Suprapubic skin (tissue), 4 donors: ENCODE measurements around the gene TTC21A. TPM values are rescaled to one million over a fixed set of nuclear protein-coding genes. Genes with fewer than 3 reads are reported as not detected.

ENCODE experiments used
- DNase-seq, 2 donors: peaks; one replicate each; pipeline ENCODE4 v3.0.0-alpha.2; 2019; ENCODE audit warnings: low spot score in 2 of 2
- H3K27ac ChIP-seq: fragments of 200-600 bp; sonication (generic); one replicate; pipeline ENCODE4 v1.5.1; 2019
- H3K27me3 ChIP-seq: fragments of 200-600 bp; sonication (generic); one replicate; pipeline ENCODE4 v1.5.1; 2019
- H3K36me3 ChIP-seq: fragments of 200-600 bp; sonication (generic); one replicate; pipeline ENCODE4 v1.5.1; 2019
- H3K4me1 ChIP-seq: fragments of 200-600 bp; sonication (generic); one replicate; pipeline ENCODE4 v1.5.1; 2019
- H3K4me3 ChIP-seq: fragments of 200-600 bp; sonication (generic); one replicate; pipeline ENCODE4 v1.5.1; 2019; ENCODE audit warnings: mild to moderate bottlenecking
- H3K9me3 ChIP-seq: fragments of 200-600 bp; sonication (generic); one replicate; pipeline ENCODE4 v1.5.1; 2019
- CTCF ChIP-seq, 2 donors: fragments of 200-600 bp in 1 of 2; fragments of 450-650 bp in 1 of 2; sonication (generic) in 1 of 2; IDR thresholded peaks; one replicate each; pipeline ENCODE4 v1.5.1; 2016 to 2019; ENCODE audit warnings: antibody characterized with exemption in 2 of 2, mild to moderate bottlenecking in 1 of 2, moderate library complexity in 1 of 2
- EP300 ChIP-seq: sonication (generic); formaldehyde crosslinking; IDR thresholded peaks from one replicate; pipeline ENCODE4 v1.6.1; 2017; ENCODE audit warnings: antibody characterized with exemption
- POLR2A ChIP-seq, 2 donors: fragments of 450-650 bp; IDR thresholded peaks; one replicate each; pipeline ENCODE4 v1.6.1; 2017; ENCODE audit warnings: antibody characterized with exemption in 2 of 2, mild to moderate bottlenecking in 2 of 2, moderate library complexity in 2 of 2
- POLR2AphosphoS5 ChIP-seq, 3 donors: sonication (generic); formaldehyde crosslinking; IDR thresholded peaks; one replicate each; pipeline ENCODE4 v1.6.1; 2017; ENCODE audit warnings: antibody characterized with exemption in 3 of 3
- WGBS: methylation state at CpG from one replicate; pipeline ENCODE4 v1.1.5; 2018; 5-methylcytosine and 5-hydroxymethylcytosine counted together
- total RNA-seq, 4 donors: library from RNA; depleted of rRNA; stranded (reverse); fragments of >200 nt; gene quantifications; one replicate each; pipeline ENCODE4 v1.1.0, GENCODE V29; 2016

The TTC21A gene
- total RNA-seq, 4 donors from 2014 or later: 1.2 to 11.0 (median 4.7) TPM

GRCh38 chr3:39110041-39110639 lies 2.7 kb downstream of the TTC21A start:
- Histone ChIP-seq H3K27ac (no peak overlapping the region), H3K9me3 (no peaks in the 10 kb centered on the region), H3K4me3 (no peak overlapping the region), H3K4me1 (peaks cover 23% of the 10 kb centered on the region), H3K27me3 (no peaks in the 10 kb centered on the region), H3K36me3 (peaks cover 9% of the 10 kb centered on the region)
- no peak for DNase-seq
- 88% methylated on average over 1 of the region's 2 CpGs for WGBS
- TF ChIP-seq POLR2AphosphoS5 (IDR thresholded peaks at IDR 0.05): no peak
- no peak for TF ChIP-seq POLR2A (IDR thresholded peaks at IDR 0.05)
- TF ChIP-seq EP300: no peak
- TF ChIP-seq CTCF (IDR thresholded peaks at IDR 0.05): no peak

GRCh38 chr3:39112113-39112512 lies 4.6 kb downstream of the TTC21A start:
- Histone ChIP-seq H3K27me3 (no peaks in the 10 kb centered on the region), H3K9me3 (no peaks in the 10 kb centered on the region), H3K36me3 (peaks cover 11% of the 10 kb centered on the region), H3K4me1 (peaks cover 8% of the 10 kb centered on the region), H3K27ac (no peak overlapping the region), H3K4me3 (no peak overlapping the region)
- DNase-seq: no peak
- TF ChIP-seq POLR2AphosphoS5 (IDR thresholded peaks at IDR 0.05) (no peak), EP300 (no peak), CTCF (IDR thresholded peaks at IDR 0.05) (no peak), POLR2A (IDR thresholded peaks at IDR 0.05) (no peak)
- 88% methylated on average over 3 of the region's 3 CpGs for WGBS

GRCh38 chr3:39112535-39112934 lies 5.1 kb downstream of the TTC21A start:
- Histone ChIP-seq H3K9me3 (no peaks in the 10 kb centered on the region), H3K27me3 (no peaks in the 10 kb centered on the region), H3K4me1 (peaks cover 8% of the 10 kb centered on the region), H3K4me3 (no peak overlapping the region), H3K36me3 (peaks cover 11% of the 10 kb centered on the region), H3K27ac (no peak overlapping the region)
- DNase-seq: no peak
- TF ChIP-seq POLR2A (IDR thresholded peaks at IDR 0.05) (no peak), EP300 (no peak), CTCF (IDR thresholded peaks at IDR 0.05) (no peak), POLR2AphosphoS5 (IDR thresholded peaks at IDR 0.05) (no peak)
- 94% methylated on average over 2 of the region's 2 CpGs for WGBS

GRCh38 chr3:39113291-39113690 lies 5.8 kb downstream of the TTC21A start:
- no peaks in the 10 kb centered on the region for H3K9me3 ChIP-seq
- WGBS: 73% methylated on average over 3 of the region's 3 CpGs
- peaks cover 2% of the 10 kb centered on the region for H3K4me1 ChIP-seq
- no peak for TF ChIP-seq POLR2A (IDR thresholded peaks at IDR 0.05)
- no peak for TF ChIP-seq EP300
- TF ChIP-seq POLR2AphosphoS5 (IDR thresholded peaks at IDR 0.05): no peak
- no peak for TF ChIP-seq CTCF (IDR thresholded peaks at IDR 0.05)
- DNase-seq: no peak
- H3K27ac ChIP-seq: no peak overlapping the region
- H3K27me3 ChIP-seq: no peaks in the 10 kb centered on the region
- no peak overlapping the region for H3K4me3 ChIP-seq
- H3K36me3 ChIP-seq: peaks cover 16% of the 10 kb centered on the region

GRCh38 chr3:39114456-39114855 lies 7.0 kb downstream of the TTC21A start:
- DNase-seq: no peak
- Histone ChIP-seq H3K27me3 (no peaks in the 10 kb centered on the region), H3K27ac (no peak overlapping the region), H3K36me3 (peaks cover 16% of the 10 kb centered on the region), H3K9me3 (no peaks in the 10 kb centered on the region), H3K4me1 (no peaks in the 10 kb centered on the region), H3K4me3 (no peak overlapping the region)
- TF ChIP-seq POLR2AphosphoS5 (IDR thresholded peaks at IDR 0.05): no peak
- no peak for TF ChIP-seq EP300
- no peak for TF ChIP-seq POLR2A (IDR thresholded peaks at IDR 0.05)
- TF ChIP-seq CTCF (IDR thresholded peaks at IDR 0.05): no peak
- 85% methylated on average over 5 of the region's 5 CpGs for WGBS
